ENCODE data around the gene USB1.

DNA sequence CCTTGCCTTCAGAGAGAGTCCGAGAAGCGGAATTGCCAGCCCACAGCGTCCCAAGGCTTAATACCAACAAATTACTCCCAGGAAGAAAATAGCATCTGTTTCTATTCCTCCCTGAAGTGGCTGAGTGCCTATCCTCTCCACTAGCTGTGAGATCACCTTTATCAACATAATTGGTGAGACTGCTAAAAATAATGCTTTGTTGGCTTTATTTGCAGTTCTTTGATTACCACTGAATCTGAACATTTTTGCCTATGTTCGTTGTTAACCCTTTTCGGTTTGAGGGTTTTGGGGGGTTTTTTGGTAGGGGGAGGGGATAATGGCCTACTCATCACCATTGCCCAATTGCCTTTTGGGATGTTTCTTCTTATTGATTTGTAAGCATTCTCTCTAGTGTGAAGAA, 55.4 kb downstream of the USB1 start:
- TF ChIP-seq, protein P1, sequence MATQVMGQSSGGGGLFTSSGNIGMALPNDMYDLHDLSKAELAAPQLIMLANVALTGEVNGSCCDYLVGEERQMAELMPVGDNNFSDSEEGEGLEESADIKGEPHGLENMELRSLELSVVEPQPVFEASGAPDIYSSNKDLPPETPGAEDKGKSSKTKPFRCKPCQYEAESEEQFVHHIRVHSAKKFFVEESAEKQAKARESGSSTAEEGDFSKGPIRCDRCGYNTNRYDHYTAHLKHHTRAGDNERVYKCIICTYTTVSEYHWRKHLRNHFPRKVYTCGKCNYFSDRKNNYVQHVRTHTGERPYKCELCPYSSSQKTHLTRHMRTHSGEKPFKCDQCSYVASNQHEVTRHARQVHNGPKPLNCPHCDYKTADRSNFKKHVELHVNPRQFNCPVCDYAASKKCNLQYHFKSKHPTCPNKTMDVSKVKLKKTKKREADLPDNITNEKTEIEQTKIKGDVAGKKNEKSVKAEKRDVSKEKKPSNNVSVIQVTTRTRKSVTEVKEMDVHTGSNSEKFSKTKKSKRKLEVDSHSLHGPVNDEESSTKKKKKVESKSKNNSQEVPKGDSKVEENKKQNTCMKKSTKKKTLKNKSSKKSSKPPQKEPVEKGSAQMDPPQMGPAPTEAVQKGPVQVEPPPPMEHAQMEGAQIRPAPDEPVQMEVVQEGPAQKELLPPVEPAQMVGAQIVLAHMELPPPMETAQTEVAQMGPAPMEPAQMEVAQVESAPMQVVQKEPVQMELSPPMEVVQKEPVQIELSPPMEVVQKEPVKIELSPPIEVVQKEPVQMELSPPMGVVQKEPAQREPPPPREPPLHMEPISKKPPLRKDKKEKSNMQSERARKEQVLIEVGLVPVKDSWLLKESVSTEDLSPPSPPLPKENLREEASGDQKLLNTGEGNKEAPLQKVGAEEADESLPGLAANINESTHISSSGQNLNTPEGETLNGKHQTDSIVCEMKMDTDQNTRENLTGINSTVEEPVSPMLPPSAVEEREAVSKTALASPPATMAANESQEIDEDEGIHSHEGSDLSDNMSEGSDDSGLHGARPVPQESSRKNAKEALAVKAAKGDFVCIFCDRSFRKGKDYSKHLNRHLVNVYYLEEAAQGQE (IDR thresholded peaks at IDR 0.05; ENCODE audit: low read depth), result no peak
- TF ChIP-seq POLR2A (IDR thresholded peaks at IDR 0.05; ENCODE audit: borderline replicate concordance, extremely low read depth, insufficient read depth, insufficient read length), result no peak
- TF ChIP-seq, protein P2, sequence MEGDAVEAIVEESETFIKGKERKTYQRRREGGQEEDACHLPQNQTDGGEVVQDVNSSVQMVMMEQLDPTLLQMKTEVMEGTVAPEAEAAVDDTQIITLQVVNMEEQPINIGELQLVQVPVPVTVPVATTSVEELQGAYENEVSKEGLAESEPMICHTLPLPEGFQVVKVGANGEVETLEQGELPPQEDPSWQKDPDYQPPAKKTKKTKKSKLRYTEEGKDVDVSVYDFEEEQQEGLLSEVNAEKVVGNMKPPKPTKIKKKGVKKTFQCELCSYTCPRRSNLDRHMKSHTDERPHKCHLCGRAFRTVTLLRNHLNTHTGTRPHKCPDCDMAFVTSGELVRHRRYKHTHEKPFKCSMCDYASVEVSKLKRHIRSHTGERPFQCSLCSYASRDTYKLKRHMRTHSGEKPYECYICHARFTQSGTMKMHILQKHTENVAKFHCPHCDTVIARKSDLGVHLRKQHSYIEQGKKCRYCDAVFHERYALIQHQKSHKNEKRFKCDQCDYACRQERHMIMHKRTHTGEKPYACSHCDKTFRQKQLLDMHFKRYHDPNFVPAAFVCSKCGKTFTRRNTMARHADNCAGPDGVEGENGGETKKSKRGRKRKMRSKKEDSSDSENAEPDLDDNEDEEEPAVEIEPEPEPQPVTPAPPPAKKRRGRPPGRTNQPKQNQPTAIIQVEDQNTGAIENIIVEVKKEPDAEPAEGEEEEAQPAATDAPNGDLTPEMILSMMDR (IDR thresholded peaks at IDR 0.05 in 2 of 3, conservative IDR thresholded peaks at IDR 0.05 in 1 of 3; ENCODE audit: borderline replicate concordance in 1 of 3, insufficient read depth in 1 of 3, low read depth in 2 of 3, low read length in 2 of 3), result no peak

Measured in HCT116 (cell line).